ENCODE measurements around the gene MIX23.

The MIX23 gene

GRCh38 chr3:122382888-122383666, at the start of gene MIX23:
TSS of gene MIX23 (minus strand) at chr3:122383231. CDS start at chr3:122383224, 7 bp downstream.
- peak within 1 kb of the TSS; percentile 88 for H3K9ac ChIP-seq (ENCODE audit: low read length)
- H3K36me3 ChIP-seq (ENCODE audit: control insufficient read depth, insufficient read depth, low read length, severe bottlenecking) = no peaks in the 10 kb centered on the region
- peaks cover 32% of the 10 kb centered on the region for H3K4me1 ChIP-seq (ENCODE audit: control insufficient read depth, insufficient read depth, low read length)
- peak; percentile 91 for DNase-seq (ENCODE audit: low read depth)
- no peaks in the 10 kb centered on the region for H3K9me3 ChIP-seq (ENCODE audit: control insufficient read depth, low read length)
- H3K4me3 ChIP-seq (ENCODE audit: low read length) = peak within 1 kb of the TSS; percentile 98
- no peaks in the 10 kb centered on the region for H3K27me3 ChIP-seq (replicated peaks; ENCODE audit: control insufficient read depth, insufficient read depth, low read length)

DNA sequence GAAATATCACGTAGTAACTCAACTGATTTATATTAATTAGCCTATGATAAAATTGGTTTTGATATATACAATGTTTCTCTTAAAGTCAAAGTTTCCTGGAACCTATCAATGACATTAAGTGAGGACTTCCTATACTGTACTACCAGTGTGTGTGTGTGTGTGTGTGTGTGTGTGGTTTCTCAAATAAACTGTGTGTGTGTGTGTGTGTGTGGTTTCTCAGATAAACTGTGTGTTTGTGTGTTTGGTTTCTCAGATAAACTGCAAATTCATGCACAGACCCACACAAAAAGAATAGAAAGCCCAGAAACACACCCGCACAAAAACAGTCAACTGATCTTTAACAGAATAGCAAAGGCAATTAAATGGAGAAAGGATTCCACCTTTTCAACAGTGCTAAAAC, 47.3 kb upstream of the MIX23 start:
- H3K9me3 ChIP-seq (ENCODE audit: control insufficient read depth, low read length) = no peaks in the 10 kb centered on the region
- peak overlapping the region; percentile 25 for H3K9ac ChIP-seq (ENCODE audit: low read length)
- no peaks in the 10 kb centered on the region for H3K27me3 ChIP-seq (replicated peaks; ENCODE audit: control insufficient read depth, insufficient read depth, low read length)
- peaks cover 12% of the 10 kb centered on the region for H3K4me1 ChIP-seq (ENCODE audit: control insufficient read depth, insufficient read depth, low read length)
- H3K36me3 ChIP-seq (ENCODE audit: control insufficient read depth, insufficient read depth, low read length, severe bottlenecking) = peaks cover 84% of the 10 kb centered on the region
- DNase-seq (ENCODE audit: low read depth) = no peak
- no peak overlapping the region for H3K4me3 ChIP-seq (ENCODE audit: low read length)

DNA sequence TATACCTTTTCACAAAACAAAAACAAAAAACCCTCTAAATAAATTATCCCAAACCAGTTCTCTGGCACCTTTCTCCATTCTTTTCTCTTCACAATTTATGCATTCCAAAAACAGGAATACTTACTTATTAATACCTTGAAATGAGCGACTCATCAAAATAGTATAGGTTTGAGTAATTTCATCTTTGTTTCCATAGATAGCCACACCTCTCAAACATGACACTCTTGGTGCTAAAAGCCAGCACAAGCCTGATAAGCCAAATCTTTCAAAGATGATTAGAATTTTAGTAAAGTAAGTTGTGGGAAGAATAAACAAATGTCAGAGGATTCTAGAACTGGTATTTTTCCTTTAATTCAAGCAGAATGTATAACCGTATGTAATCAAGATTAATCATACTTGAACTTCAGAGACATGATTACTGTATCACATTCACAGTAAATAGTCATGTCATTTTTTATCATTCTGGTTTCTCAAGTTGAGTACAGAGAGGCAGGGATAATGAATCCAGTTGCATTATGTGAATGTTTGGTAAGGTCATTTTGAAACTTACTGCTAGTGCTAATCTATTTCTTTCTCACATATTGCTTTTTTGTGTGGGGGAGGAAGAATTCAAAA, 44.9 kb upstream of the MIX23 start:
- H3K27me3 ChIP-seq (replicated peaks; ENCODE audit: control insufficient read depth, insufficient read depth, low read length) = no peaks in the 10 kb centered on the region
- peak; percentile 15 for DNase-seq (ENCODE audit: low read depth)
- peaks cover 12% of the 10 kb centered on the region for H3K4me1 ChIP-seq (ENCODE audit: control insufficient read depth, insufficient read depth, low read length)
- no peak overlapping the region for H3K9ac ChIP-seq (ENCODE audit: low read length)
- H3K9me3 ChIP-seq (ENCODE audit: control insufficient read depth, low read length) = no peaks in the 10 kb centered on the region
- H3K4me3 ChIP-seq (ENCODE audit: low read length) = no peak overlapping the region
- H3K36me3 ChIP-seq (ENCODE audit: control insufficient read depth, insufficient read depth, low read length, severe bottlenecking) = peaks cover 90% of the 10 kb centered on the region

DNA sequence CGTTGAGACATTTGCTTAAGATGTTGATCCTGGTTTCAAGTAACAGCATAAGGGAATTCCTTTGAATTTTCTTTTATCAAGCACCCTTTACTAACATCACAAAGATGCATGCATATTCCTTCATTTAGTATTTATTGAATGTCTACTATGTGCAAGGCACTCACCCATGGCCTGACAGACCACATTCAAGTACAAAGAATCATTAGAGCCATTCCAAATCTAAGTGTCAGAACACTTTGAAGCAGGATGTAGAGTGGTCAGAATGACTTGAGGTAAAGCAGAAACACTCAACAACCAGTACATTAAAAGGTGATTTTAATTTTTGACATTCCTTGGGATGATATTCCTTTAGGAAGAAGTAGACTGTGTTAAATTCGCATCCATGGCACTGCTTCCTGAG, 38.8 kb upstream of the MIX23 start:
- H3K4me1 ChIP-seq (ENCODE audit: control insufficient read depth, insufficient read depth, low read length) = peaks cover 10% of the 10 kb centered on the region
- H3K9me3 ChIP-seq (ENCODE audit: control insufficient read depth, low read length) = no peaks in the 10 kb centered on the region
- H3K27me3 ChIP-seq (replicated peaks; ENCODE audit: control insufficient read depth, insufficient read depth, low read length) = no peaks in the 10 kb centered on the region
- no peak for DNase-seq (ENCODE audit: low read depth)
- no peak overlapping the region for H3K9ac ChIP-seq (ENCODE audit: low read length)
- peaks cover 50% of the 10 kb centered on the region for H3K36me3 ChIP-seq (ENCODE audit: control insufficient read depth, insufficient read depth, low read length, severe bottlenecking)
- no peak overlapping the region for H3K4me3 ChIP-seq (ENCODE audit: low read length)

DNA sequence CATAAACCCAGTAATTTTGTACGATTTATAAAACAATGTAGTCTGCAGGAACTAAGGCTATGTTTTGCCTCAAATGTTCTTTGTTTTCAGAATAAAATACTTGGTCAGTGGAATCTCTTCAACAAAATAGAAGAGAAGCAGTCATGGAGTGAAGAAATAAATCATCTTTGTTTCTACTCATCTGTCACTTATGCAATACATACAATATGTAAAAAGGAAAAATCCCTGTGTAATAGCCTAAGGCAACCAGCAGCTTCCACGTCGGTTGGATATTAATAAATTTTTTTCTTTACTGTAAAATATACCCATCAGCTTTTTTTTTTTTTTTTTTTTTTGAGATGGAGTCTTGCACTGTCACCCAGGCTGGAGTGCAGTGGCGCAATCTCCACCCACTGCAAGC, 38.1 kb upstream of the MIX23 start:
- no peak for DNase-seq (ENCODE audit: low read depth)
- H3K9me3 ChIP-seq (ENCODE audit: control insufficient read depth, low read length) = no peaks in the 10 kb centered on the region
- peaks cover 43% of the 10 kb centered on the region for H3K36me3 ChIP-seq (ENCODE audit: control insufficient read depth, insufficient read depth, low read length, severe bottlenecking)
- no peak overlapping the region for H3K9ac ChIP-seq (ENCODE audit: low read length)
- H3K27me3 ChIP-seq (replicated peaks; ENCODE audit: control insufficient read depth, insufficient read depth, low read length) = no peaks in the 10 kb centered on the region
- no peak overlapping the region for H3K4me3 ChIP-seq (ENCODE audit: low read length)
- peaks cover 11% of the 10 kb centered on the region for H3K4me1 ChIP-seq (ENCODE audit: control insufficient read depth, insufficient read depth, low read length)

- Histone ChIP-seq H3K4me3 (ENCODE audit: low read length) (peak overlapping the region; percentile 100), H3K36me3 (ENCODE audit: control insufficient read depth, insufficient read depth, low read length, severe bottlenecking) (peaks cover 7% of the 10 kb centered on the region), H3K27me3 (replicated peaks; ENCODE audit: control insufficient read depth, insufficient read depth, low read length) (no peaks in the 10 kb centered on the region), H3K4me1 (ENCODE audit: control insufficient read depth, insufficient read depth, low read length) (peaks cover 22% of the 10 kb centered on the region), H3K9me3 (ENCODE audit: control insufficient read depth, low read length) (no peaks in the 10 kb centered on the region), H3K9ac (ENCODE audit: low read length) (peak overlapping the region; percentile 95)
- peak; percentile 34 for DNase-seq (ENCODE audit: low read depth)
Observed at GRCh38 chr3:122416966-122417365, 33.9 kb upstream of the MIX23 start.

DNA sequence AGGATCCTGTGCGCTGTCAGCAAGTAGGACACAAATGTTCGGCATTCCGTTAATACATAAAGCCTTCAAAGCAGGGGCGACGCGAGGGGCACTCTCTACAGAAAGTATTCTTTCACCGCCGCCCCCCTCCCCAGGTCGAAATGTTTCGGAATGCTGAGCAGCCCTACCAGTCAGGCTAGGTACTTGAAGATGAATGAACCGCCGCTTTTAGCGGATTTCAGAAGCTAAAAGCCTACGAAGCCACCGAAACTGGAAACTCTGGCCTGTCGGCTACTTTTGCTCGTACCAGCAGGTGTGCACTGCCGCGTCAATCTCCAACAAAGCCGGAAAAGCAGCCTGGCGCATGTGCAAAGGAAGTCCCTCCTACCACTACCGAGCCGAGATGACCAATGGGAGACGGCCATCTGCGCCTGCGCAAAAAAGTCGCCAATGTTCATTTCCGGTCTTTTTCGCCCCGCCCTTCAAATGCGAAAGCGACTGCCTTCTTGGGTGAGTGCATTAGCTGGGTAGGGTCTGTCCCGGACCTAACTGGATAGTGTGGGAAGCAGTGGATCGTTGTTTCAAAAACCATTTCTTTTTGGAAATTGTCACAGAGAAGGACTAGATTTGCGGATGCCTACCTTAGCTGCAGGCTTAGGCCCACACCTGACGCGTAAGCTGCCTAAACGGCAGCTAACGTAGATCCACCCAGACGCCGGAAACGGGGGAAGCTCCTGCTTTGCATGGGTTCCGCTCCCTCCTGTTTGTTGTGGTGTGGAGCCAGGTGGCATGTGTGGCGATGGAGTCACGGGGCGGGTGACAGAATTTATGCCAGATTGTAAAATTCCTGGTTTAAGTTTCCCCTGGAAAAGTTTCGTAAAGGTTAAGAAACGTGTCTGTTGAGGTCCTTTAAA, 33.0 kb upstream of the MIX23 start, which contains the start of gene WDR5B:
Gene WDR5B (minus strand): TSS at position 301 of the 893 bp plus-strand sequence. CDS start 534 bp downstream, outside the sequence.
- Histone ChIP-seq H3K9ac (ENCODE audit: low read length) (peak within 1 kb of the TSS; percentile 95), H3K4me1 (ENCODE audit: control insufficient read depth, insufficient read depth, low read length) (peaks cover 22% of the 10 kb centered on the region), H3K27me3 (replicated peaks; ENCODE audit: control insufficient read depth, insufficient read depth, low read length) (no peaks in the 10 kb centered on the region), H3K4me3 (ENCODE audit: low read length) (peak within 1 kb of the TSS; percentile 100), H3K9me3 (ENCODE audit: control insufficient read depth, low read length) (no peaks in the 10 kb centered on the region), H3K36me3 (ENCODE audit: control insufficient read depth, insufficient read depth, low read length, severe bottlenecking) (peaks cover 5% of the 10 kb centered on the region)
- DNase-seq (ENCODE audit: low read depth) = peak; percentile 99

DNA sequence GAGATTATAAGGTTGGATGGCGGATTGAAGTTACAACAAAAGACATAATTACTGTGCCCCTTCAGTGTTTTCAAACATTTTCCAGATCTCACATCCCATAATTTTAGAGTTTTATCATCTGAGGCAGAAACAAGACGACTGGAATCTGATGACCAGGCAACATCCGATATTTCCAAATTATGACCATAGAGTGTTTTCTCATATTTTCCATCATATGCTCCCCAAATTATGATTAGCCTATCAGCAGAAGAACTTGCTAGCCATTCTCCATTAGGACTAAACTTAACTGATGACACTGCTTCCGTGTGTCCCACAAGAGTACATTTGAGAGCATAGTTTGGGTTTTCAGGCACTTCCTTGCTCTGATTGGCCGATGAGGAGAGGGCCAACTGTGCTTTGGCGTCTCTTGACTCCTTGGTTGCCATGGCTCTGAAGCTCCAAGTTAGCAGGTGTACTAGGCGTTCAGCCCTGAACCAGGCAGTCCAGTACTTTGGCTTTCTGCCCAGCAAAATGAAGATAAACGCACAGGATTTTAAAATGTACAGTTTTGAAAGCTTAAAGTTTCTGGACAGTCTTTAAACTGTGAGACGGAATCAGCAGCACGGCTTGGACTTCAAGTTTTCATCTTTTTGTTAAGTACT, 32.2 kb upstream of the MIX23 start:
- Histone ChIP-seq H3K4me1 (ENCODE audit: control insufficient read depth, insufficient read depth, low read length) (peaks cover 22% of the 10 kb centered on the region), H3K27me3 (replicated peaks; ENCODE audit: control insufficient read depth, insufficient read depth, low read length) (no peaks in the 10 kb centered on the region), H3K9me3 (ENCODE audit: control insufficient read depth, low read length) (no peaks in the 10 kb centered on the region), H3K9ac (ENCODE audit: low read length) (peak overlapping the region; percentile 95), H3K36me3 (ENCODE audit: control insufficient read depth, insufficient read depth, low read length, severe bottlenecking) (peaks cover 13% of the 10 kb centered on the region), H3K4me3 (ENCODE audit: low read length) (peak overlapping the region; percentile 100)
- peak; percentile 72 for DNase-seq (ENCODE audit: low read depth)

DNA sequence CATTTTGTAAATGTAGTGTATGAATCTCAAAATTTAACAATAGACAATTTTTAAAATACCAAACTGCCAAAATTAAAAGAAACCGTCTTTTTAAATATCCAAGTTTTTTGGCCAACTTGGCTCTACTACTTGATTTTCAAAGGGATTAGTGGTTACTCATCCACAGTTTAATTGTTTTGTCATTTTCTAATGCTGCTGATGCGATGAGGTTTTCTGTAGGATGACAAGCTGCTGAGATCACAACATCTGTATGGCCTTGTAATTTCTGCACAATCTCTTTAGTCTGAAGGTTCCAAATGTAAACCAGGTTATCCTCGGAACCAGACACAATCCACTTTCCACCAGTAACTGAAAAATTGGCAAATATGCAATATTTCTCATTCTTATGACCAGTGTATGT, 31.4 kb upstream of the MIX23 start:
- H3K9me3 ChIP-seq (ENCODE audit: control insufficient read depth, low read length) = no peaks in the 10 kb centered on the region
- H3K27me3 ChIP-seq (replicated peaks; ENCODE audit: control insufficient read depth, insufficient read depth, low read length) = no peaks in the 10 kb centered on the region
- DNase-seq (ENCODE audit: low read depth) = no peak
- peak overlapping the region; percentile 100 for H3K4me3 ChIP-seq (ENCODE audit: low read length)
- H3K36me3 ChIP-seq (ENCODE audit: control insufficient read depth, insufficient read depth, low read length, severe bottlenecking) = peaks cover 21% of the 10 kb centered on the region
- peaks cover 22% of the 10 kb centered on the region for H3K4me1 ChIP-seq (ENCODE audit: control insufficient read depth, insufficient read depth, low read length)
- H3K9ac ChIP-seq (ENCODE audit: low read length) = no peak overlapping the region

DNA sequence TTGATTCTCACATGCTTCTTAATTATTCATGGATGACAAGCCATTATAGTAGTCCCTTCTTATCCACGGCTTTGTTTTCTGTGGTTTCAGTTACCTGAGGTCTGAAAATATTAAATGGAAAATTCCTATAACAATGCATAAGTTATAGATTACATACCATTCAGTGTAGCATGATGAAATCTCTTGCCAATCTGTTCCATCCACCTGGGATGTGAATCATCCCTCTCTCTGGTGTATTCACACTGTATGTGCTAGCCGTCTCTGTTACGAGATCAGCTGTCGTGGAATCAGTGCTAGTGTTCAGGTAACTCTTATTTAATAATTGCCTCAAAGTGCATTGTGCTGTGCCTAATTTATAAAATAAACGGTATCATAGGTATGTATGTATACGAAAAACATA, 27.6 kb upstream of the MIX23 start:
- DNase-seq (ENCODE audit: low read depth) = no peak
- Histone ChIP-seq H3K4me3 (ENCODE audit: low read length) (no peak overlapping the region), H3K27me3 (replicated peaks; ENCODE audit: control insufficient read depth, insufficient read depth, low read length) (no peaks in the 10 kb centered on the region), H3K36me3 (ENCODE audit: control insufficient read depth, insufficient read depth, low read length, severe bottlenecking) (peaks cover 57% of the 10 kb centered on the region), H3K9me3 (ENCODE audit: control insufficient read depth, low read length) (no peaks in the 10 kb centered on the region), H3K9ac (ENCODE audit: low read length) (no peak overlapping the region), H3K4me1 (ENCODE audit: control insufficient read depth, insufficient read depth, low read length) (peaks cover 11% of the 10 kb centered on the region)

Data from adipocyte (in vitro differentiated cells).